OCI-LY7 (cell line): ENCODE results near the gene PAX7. TPM values are rescaled to one million over a fixed set of nuclear protein-coding genes. Genes with fewer than 3 reads are reported as not detected.

Experiments used
- Bru-seq: library from RNA; stranded (reverse); fragments of 400-500 nt; gene quantifications from one replicate; lab custom pipeline; 2021; lab: Mats Ljungman, UMichigan
- BruChase-seq, 2 experiments: library from RNA; stranded (reverse); fragments of 400-500 nt; gene quantifications; one replicate each; lab custom pipeline; 2021; lab: Mats Ljungman, UMichigan
- BruUV-seq: library from RNA; stranded (reverse); fragments of 400-500 nt; replicated peaks from 2 replicates; lab custom pipeline; 2021; lab: Mats Ljungman, UMichigan
- CTCF ChIA-PET: fragments of 300-600 bp; sonication (Branson Sonifier 250); formaldehyde crosslinking; loops from one replicate; lab custom pipeline; 2022; ENCODE audit warnings: antibody characterized with exemption; ENCODE audit not compliant: unreplicated experiment; lab: Charles Lee
- POLR2A ChIA-PET: fragments of 300-600 bp; sonication (Branson Sonifier 250); formaldehyde crosslinking; loops from one replicate; lab custom pipeline; 2022; ENCODE audit warnings: antibody characterized with exemption; lab: Charles Lee
- DNase-seq: peaks from one replicate; pipeline ENCODE4 v3.0.0-alpha.2; 2015; ENCODE audit warnings: low spot score
- H2AFZ ChIP-seq: fragments of 200-600 bp; sonication (generic), shearing (Covaris generic); 2 replicates; pipeline ENCODE4 v1.6.1; 2014; ENCODE audit warnings: mild to moderate bottlenecking, antibody characterized with exemption, low read length, moderate library complexity
- H3K27ac ChIP-seq: fragments of 200-600 bp; sonication (generic); 2 replicates; pipeline ENCODE4 v1.5.1; 2014; ENCODE audit warnings: mixed run types, low read depth, mild to moderate bottlenecking, moderate library complexity, low read length, inconsistent platforms; ENCODE audit not compliant: poor library complexity, severe bottlenecking
- H3K36me3 ChIP-seq: fragments of 200-600 bp; sonication (generic); 2 replicates; pipeline ENCODE4 v1.6.1; 2014; ENCODE audit warnings: mild to moderate bottlenecking, antibody characterized with exemption, low read length, moderate library complexity, mixed read lengths; ENCODE audit not compliant: insufficient read depth
- H3K4me1 ChIP-seq: fragments of 200-600 bp; sonication (generic); 2 replicates; pipeline ENCODE4 v1.5.1; 2014; ENCODE audit warnings: mild to moderate bottlenecking, low read length; ENCODE audit not compliant: insufficient read depth, poor library complexity, severe bottlenecking
- H3K4me2 ChIP-seq: fragments of 200-600 bp; sonication (generic); 2 replicates; pipeline ENCODE4 v1.6.1; 2014; ENCODE audit warnings: mild to moderate bottlenecking, low read length
- H3K4me3 ChIP-seq: fragments of 200-600 bp; sonication (generic); 2 replicates; pipeline ENCODE4 v1.5.1; 2014; ENCODE audit warnings: mild to moderate bottlenecking, low read depth, low read length; ENCODE audit not compliant: poor library complexity, severe bottlenecking
- H3K79me2 ChIP-seq: fragments of 200-600 bp; sonication (generic); 2 replicates; pipeline ENCODE4 v1.6.1; 2016; ENCODE audit warnings: low read depth, mild to moderate bottlenecking, low read length, moderate library complexity, mixed read lengths; ENCODE audit not compliant: insufficient read depth
- H3K9me2 ChIP-seq: fragments of 200-600 bp; sonication (generic); 2 replicates; pipeline ENCODE4 v1.6.1; 2016; ENCODE audit warnings: mild to moderate bottlenecking, low read length, mixed read lengths; ENCODE audit not compliant: insufficient read depth
- H3K9me3 ChIP-seq: fragments of 200-600 bp; sonication (generic); 2 replicates; pipeline ENCODE4 v1.6.1; 2014; ENCODE audit warnings: mild to moderate bottlenecking, mixed run types, low read length, mixed read lengths
- H4K20me1 ChIP-seq: fragments of 200-600 bp; sonication (generic); 2 replicates; pipeline ENCODE4 v1.6.1; 2014; ENCODE audit warnings: mild to moderate bottlenecking, antibody characterized with exemption, low read length, moderate library complexity, mixed read lengths; ENCODE audit not compliant: insufficient read depth
- EZH2phosphoT487 ChIP-seq: fragments of 200-600 bp; sonication (generic); IDR thresholded peaks from 2 replicates; pipeline ENCODE4 v1.6.1; 2018; ENCODE audit warnings: low read depth, borderline replicate concordance, mild to moderate bottlenecking, mixed run types, antibody characterized with exemption, low read length, moderate library complexity, mixed read lengths
- intact Hi-C: fragments of 100-400 bp; cut with micrococcal nuclease; formaldehyde crosslinking; loops from one replicate; pipeline ENCODE4 v1.10.0; 2022; ENCODE audit not compliant: unreplicated experiment
- long read RNA-seq: library from polyadenylated mRNA; stranded (forward); transcript quantifications from one replicate; pipeline ENCODE4 v2.0.0, GENCODE V29; 2022
- total RNA-seq, 2 experiments: library from RNA; depleted of rRNA in 1 of 2; stranded (reverse); fragments of >200 nt in 1 of 2; shearing (Covaris generic) in 1 of 2; gene quantifications; 2 replicates each; pipeline ENCODE4 v1.2.3, GENCODE V29; 2014 to 2022
- TF ChIP-seq, protein P1 (sequence below): fragments of 200-600 bp; sonication (generic); conservative IDR thresholded peaks from 2 replicates; pipeline ENCODE4 v1.5.1; 2014; ENCODE audit warnings: mild to moderate bottlenecking, antibody characterized with exemption, low read length, moderate library complexity, mixed read lengths

The PAX7 gene
- total RNA-seq (2014; rRNA removed; shearing (Covaris generic)) (not detected in 2 replicates), total RNA-seq (2022) (not detected in 2 replicates), Bru-seq, nascent RNA (percentile 1 among the genes with signal in this experiment), BruChase-seq, experiment 1, labeled RNA remaining after a 6-hour chase (percentile 2 among the genes with signal in this experiment), BruChase-seq, experiment 2, labeled RNA remaining after a 2-hour chase (not detected)
- long read RNA-seq: 0 reads

DNA sequence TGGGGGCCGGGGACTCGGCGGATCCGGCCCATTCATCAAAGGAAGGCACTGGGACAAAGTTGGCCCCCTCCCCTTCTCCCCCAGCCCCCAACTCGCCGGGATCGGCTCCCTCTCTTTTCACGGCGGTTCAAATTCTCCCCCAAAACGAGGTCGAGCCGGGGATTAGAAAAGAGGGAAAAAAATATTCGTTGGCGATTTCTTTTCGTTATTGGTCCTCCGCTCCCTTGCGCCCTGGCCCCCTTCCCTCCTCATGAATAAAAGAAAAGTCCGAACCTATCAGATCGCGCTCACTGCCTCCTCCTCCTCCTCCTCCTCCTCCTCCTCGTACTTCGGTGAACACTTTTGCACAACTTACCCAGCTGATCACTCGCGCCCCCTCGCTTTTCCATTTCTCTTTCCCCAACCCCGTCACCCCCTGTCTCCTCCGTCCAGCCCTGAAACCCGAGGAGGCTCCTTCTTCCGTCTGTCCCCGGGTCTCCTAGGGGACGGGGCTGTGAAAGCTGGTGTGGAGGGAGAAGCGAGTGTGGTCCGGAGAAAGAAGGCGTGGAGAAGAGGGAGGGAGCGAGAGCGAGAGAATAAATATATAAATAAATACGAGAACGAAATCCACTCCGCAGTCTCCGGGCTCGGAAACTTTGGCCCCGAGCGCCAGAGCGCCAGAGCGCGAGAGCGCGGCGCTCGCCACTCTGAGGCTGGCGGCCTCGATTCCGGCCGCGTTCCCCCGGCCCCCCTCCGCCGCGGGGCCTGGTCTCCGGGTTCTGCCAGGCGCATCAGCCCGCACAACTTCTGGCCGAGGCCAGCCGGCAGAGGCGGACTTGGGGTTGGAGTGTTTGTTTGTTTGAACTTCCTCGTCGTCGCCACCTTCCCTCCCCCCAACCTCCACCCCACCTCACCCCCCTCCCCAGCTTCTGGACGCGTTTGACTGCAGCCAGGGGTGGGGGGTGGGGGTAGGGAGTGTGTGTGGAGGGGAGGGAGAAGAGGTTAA lies at the start of gene PAX7:
Gene PAX7, plus strand, starts transcription at position 336 of the 985 bp plus-strand sequence. CDS start 758 bp downstream, outside the sequence.
- no peak within 1 kb of the TSS for H3K4me3 ChIP-seq
- BruUV-seq: no TSS peak
- ChIA-PET POLR2A (no interaction called here), CTCF (no interaction called here)
- DNase-seq: no peak
- H4K20me1 ChIP-seq: no peaks in the 10 kb centered on the region
- H2AFZ ChIP-seq: no peak within 1 kb of the TSS
- H3K9me3 ChIP-seq: no peaks in the 10 kb centered on the region
- no peaks in the 10 kb centered on the region for H3K79me2 ChIP-seq
- TF ChIP-seq EZH2phosphoT487: no peak
- TF ChIP-seq, protein P1, sequence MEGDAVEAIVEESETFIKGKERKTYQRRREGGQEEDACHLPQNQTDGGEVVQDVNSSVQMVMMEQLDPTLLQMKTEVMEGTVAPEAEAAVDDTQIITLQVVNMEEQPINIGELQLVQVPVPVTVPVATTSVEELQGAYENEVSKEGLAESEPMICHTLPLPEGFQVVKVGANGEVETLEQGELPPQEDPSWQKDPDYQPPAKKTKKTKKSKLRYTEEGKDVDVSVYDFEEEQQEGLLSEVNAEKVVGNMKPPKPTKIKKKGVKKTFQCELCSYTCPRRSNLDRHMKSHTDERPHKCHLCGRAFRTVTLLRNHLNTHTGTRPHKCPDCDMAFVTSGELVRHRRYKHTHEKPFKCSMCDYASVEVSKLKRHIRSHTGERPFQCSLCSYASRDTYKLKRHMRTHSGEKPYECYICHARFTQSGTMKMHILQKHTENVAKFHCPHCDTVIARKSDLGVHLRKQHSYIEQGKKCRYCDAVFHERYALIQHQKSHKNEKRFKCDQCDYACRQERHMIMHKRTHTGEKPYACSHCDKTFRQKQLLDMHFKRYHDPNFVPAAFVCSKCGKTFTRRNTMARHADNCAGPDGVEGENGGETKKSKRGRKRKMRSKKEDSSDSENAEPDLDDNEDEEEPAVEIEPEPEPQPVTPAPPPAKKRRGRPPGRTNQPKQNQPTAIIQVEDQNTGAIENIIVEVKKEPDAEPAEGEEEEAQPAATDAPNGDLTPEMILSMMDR: no peak
- no peaks in the 10 kb centered on the region for H3K9me2 ChIP-seq
- intact Hi-C loops: no loop called here
- no peak within 1 kb of the TSS for H3K4me2 ChIP-seq
- no peaks in the 10 kb centered on the region for H3K36me3 ChIP-seq
- H3K4me1 ChIP-seq: no peaks in the 10 kb centered on the region
- H3K27ac ChIP-seq: no peak within 1 kb of the TSS

GRCh38 chr1:18581420-18581880 lies 49.2 kb upstream of the PAX7 start:
- no peak for TF ChIP-seq EZH2phosphoT487
- TF ChIP-seq, protein P1: peak; percentile 82
- no TSS peak for BruUV-seq
- Histone ChIP-seq H3K4me2 (no peak overlapping the region), H3K36me3 (no peaks in the 10 kb centered on the region), H3K9me3 (no peaks in the 10 kb centered on the region), H4K20me1 (no peaks in the 10 kb centered on the region), H3K4me1 (no peaks in the 10 kb centered on the region), H3K79me2 (no peaks in the 10 kb centered on the region), H3K9me2 (no peaks in the 10 kb centered on the region), H3K27ac (no peak overlapping the region), H2AFZ (no peak overlapping the region), H3K4me3 (no peak overlapping the region)
- intact Hi-C loops: loop anchor here (2.0 kb wide), 1 partner anchor 281 kb away; no protein-coding TSS in a partner anchor
- ChIA-PET CTCF (interaction anchor here (0.6 to 1.1 kb wide), 3 partner anchors 70 to 283 kb away, joined by 3 read pairs; no protein-coding TSS in a partner anchor), POLR2A (interaction anchor here (0.6 kb wide), 1 partner anchor 1140 kb away, joined by 3 read pairs; no protein-coding TSS in a partner anchor)
- peak; percentile 56 for DNase-seq
